WTC11 (cell line): ENCODE results near the gene NXPH4. TPM values are rescaled to one million over a fixed set of nuclear protein-coding genes. Genes with fewer than 3 reads are reported as not detected.

Source experiments
- ATAC-seq: fragments of 200-7000 bp; cut with Tn5 transposase; 2 replicates; pipeline ENCODE4 v1.10.0; 2021; ENCODE audit warnings: mild to moderate bottlenecking, moderate library complexity
- CTCF ChIA-PET: fragments of 300-600 bp; sonication (Branson Sonifier 250); formaldehyde crosslinking; loops from one replicate; lab custom pipeline; 2021; ENCODE audit warnings: antibody characterized with exemption; lab: Charles Lee
- POLR2A ChIA-PET: fragments of 350-600 bp; sonication (Branson Sonifier 250); formaldehyde crosslinking; loops from one replicate; lab custom pipeline; 2021; ENCODE audit warnings: antibody characterized with exemption; lab: Charles Lee
- DNase-seq: peaks from one replicate; pipeline ENCODE4 v3.0.0; 2021; ENCODE audit warnings: low spot score
- H3K27ac Mint-ChIP-seq: 2 replicates; pipeline ENCODE4 v1.8.0; 2021; ENCODE audit warnings: mixed read lengths
- H3K27me3 Mint-ChIP-seq: 2 replicates; pipeline ENCODE4 v1.8.0; 2021; ENCODE audit warnings: low read depth, mild to moderate bottlenecking, moderate library complexity, mixed read lengths
- H3K36me3 Mint-ChIP-seq: 2 replicates; pipeline ENCODE4 v1.8.0; 2021; ENCODE audit warnings: mixed read lengths
- H3K4me1 Mint-ChIP-seq: 2 replicates; pipeline ENCODE4 v1.8.0; 2022; ENCODE audit warnings: mixed read lengths
- H3K4me3 Mint-ChIP-seq: 2 replicates; pipeline ENCODE4 v1.8.0; 2021; ENCODE audit warnings: mild to moderate bottlenecking, moderate library complexity, mixed read lengths
- H3K9me3 Mint-ChIP-seq: 2 replicates; pipeline ENCODE4 v1.8.0; 2021; ENCODE audit warnings: mixed read lengths
- ATF1 ChIP-seq: sonication (generic); formaldehyde crosslinking; IDR thresholded peaks from 2 replicates; pipeline ENCODE4 v1.8.1; 2023; ENCODE audit warnings: mild to moderate bottlenecking, moderate library complexity, missing genetic modification reagents
- ATF3 ChIP-seq: sonication (generic); formaldehyde crosslinking; conservative IDR thresholded peaks from 2 replicates; pipeline ENCODE4 v1.8.1; 2022; ENCODE audit warnings: mild to moderate bottlenecking, missing genetic modification reagents
- ETV6 ChIP-seq: sonication (generic); formaldehyde crosslinking; IDR thresholded peaks from 2 replicates; pipeline ENCODE4 v1.8.1; 2022; ENCODE audit warnings: mild to moderate bottlenecking, missing genetic modification reagents
- JAZF1 ChIP-seq: fragments of 250-450 bp; sonication (Bioruptor Pico); IDR thresholded peaks from 2 replicates; pipeline ENCODE4 v1.9.0; 2021; ENCODE audit warnings: moderate library complexity, mild to moderate bottlenecking, inconsistent platforms
- RORB ChIP-seq: fragments of 250-450 bp; sonication (Bioruptor Pico); IDR thresholded peaks from 2 replicates; pipeline ENCODE4 v1.9.0; 2021; ENCODE audit warnings: mild to moderate bottlenecking
- SMAD3 ChIP-seq: sonication (generic); formaldehyde crosslinking; IDR thresholded peaks from 2 replicates; pipeline ENCODE4 v1.8.0; 2022; ENCODE audit warnings: missing genetic modification reagents, mild to moderate bottlenecking, borderline replicate concordance
- SOX15 ChIP-seq: fragments of 250-450 bp; sonication (Bioruptor Pico); IDR thresholded peaks from 2 replicates; pipeline ENCODE4 v1.9.0; 2021; ENCODE audit warnings: mild to moderate bottlenecking
- USF1 ChIP-seq: sonication (generic); formaldehyde crosslinking; IDR thresholded peaks from 2 replicates; pipeline ENCODE4 v1.8.0; 2022; ENCODE audit warnings: mild to moderate bottlenecking, missing genetic modification reagents
- ZBTB21 ChIP-seq: sonication (generic); formaldehyde crosslinking; IDR thresholded peaks from 2 replicates; pipeline ENCODE4 v1.8.1; 2023; ENCODE audit warnings: mild to moderate bottlenecking, missing genetic modification reagents, borderline replicate concordance
- ZBTB43 ChIP-seq: sonication (generic); formaldehyde crosslinking; IDR thresholded peaks from 2 replicates; pipeline ENCODE4 v1.8.1; 2023; ENCODE audit warnings: mild to moderate bottlenecking, missing genetic modification reagents
- ZNF219 ChIP-seq: sonication (generic); formaldehyde crosslinking; IDR thresholded peaks from 2 replicates; pipeline ENCODE4 v1.8.0; 2023; ENCODE audit warnings: missing genetic modification reagents, mild to moderate bottlenecking, borderline replicate concordance
- ZNF263 ChIP-seq: sonication (generic); formaldehyde crosslinking; IDR thresholded peaks from 2 replicates; pipeline ENCODE4 v1.8.1; 2022; ENCODE audit warnings: low read depth, mild to moderate bottlenecking, moderate library complexity, missing genetic modification reagents
- ZNF317 ChIP-seq: sonication (generic); formaldehyde crosslinking; IDR thresholded peaks from 2 replicates; pipeline ENCODE4 v1.8.1; 2023; ENCODE audit warnings: low read depth, mild to moderate bottlenecking, moderate library complexity, missing genetic modification reagents, borderline replicate concordance
- ZNF512 ChIP-seq: sonication (generic); formaldehyde crosslinking; IDR thresholded peaks from 2 replicates; pipeline ENCODE4 v1.8.1; 2022; ENCODE audit warnings: missing genetic modification reagents, borderline replicate concordance
- total RNA-seq: library from RNA; stranded (reverse); gene quantifications from 3 replicates; pipeline ENCODE4 v1.2.3, GENCODE V29; 2021
- TF ChIP-seq, protein P1 (sequence below): fragments of 250-450 bp; sonication (Bioruptor Pico); IDR thresholded peaks from 2 replicates; pipeline ENCODE4 v1.9.0; 2021; ENCODE audit warnings: moderate library complexity, mild to moderate bottlenecking, inconsistent platforms, borderline replicate concordance
- TF ChIP-seq, protein P2 (sequence below): fragments of 250-450 bp; sonication (Bioruptor Pico); IDR thresholded peaks from 2 replicates; pipeline ENCODE4 v1.8.0; 2021; ENCODE audit warnings: mild to moderate bottlenecking
- TF ChIP-seq, protein P3 (sequence below): sonication (generic); formaldehyde crosslinking; IDR thresholded peaks from 2 replicates; pipeline ENCODE4 v1.8.1; 2022; ENCODE audit warnings: low read depth, missing genetic modification reagents, borderline replicate concordance

Gene NXPH4
- total RNA-seq, 1 experiment from 2014 or later = 4.9 TPM

- ChIA-PET CTCF (interaction anchor here (0.6 to 3.4 kb wide), 23 partner anchors 9 to 227 kb away, joined by 3 to 56 read pairs (median 5); partner anchors contain the start of genes GLI1, INHBE, LRP1 and STAC3), POLR2A (interaction anchor here (0.6 to 1.1 kb wide), 4 partner anchors 12 to 191 kb away, joined by 3 to 5 read pairs (median 5); no protein-coding TSS in a partner anchor)
- Mint-ChIP-seq H3K36me3 (peaks cover 15% of the 10 kb centered on the region), H3K4me3 (no peak overlapping the region), H3K4me1 (peaks cover 12% of the 10 kb centered on the region), H3K27ac (no peak overlapping the region), H3K9me3 (no peaks in the 10 kb centered on the region), H3K27me3 (no peaks in the 10 kb centered on the region)
- TF ChIP-seq ZNF317 (CRISPR knock-in tag) (no peak), ZNF263 (CRISPR knock-in tag) (peak; percentile 83; the same call in 1 of the 2 replicates)
- ATAC-seq = peak; percentile 73
- DNase-seq = no peak
These were observed 44.9 kb downstream of the NXPH4 start for GRCh38 chr12:57261428-57261865.

DNA sequence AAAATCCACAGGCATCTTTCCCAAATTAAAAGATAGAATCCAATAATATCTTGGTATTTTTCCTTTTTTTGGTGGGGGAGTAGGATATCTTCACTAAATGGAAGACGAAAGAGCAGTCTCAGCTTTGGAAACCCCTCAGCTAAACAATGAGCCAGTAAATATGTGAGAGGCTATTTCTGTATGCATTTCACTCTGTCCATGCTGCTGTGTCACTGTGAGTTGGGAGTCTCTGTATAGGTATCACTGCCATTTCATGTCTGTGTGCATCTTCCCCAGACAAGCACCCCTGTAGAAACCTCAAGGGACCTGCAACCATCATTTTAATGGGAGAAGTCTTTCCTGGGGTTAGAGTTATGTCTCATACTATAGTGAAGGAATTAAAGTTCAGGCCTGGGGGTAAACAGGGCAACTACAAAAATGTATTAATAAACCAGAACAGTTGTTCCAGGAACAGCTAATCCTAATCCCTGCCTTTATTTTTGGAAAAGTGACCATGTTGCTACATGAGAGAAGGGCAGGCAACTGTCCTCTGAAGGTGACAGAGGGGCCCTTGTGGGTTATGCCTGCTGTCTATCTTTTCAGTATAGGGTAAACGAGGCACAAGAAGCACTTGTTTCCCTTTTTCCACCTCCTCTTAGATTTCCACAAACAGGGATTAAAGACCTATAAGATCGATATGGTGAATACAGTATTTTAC lies 45.7 kb downstream of the NXPH4 start:
- ChIA-PET POLR2A (interaction anchor here (1.1 kb wide), 1 partner anchor 190 kb away, joined by 5 read pairs; no protein-coding TSS in a partner anchor), CTCF (interaction anchor here (0.6 to 4.6 kb wide), 17 partner anchors 8 to 214 kb away, joined by 3 to 56 read pairs (median 15); partner anchors contain the start of genes GLI1, INHBE and STAC3)
- Mint-ChIP-seq H3K4me3 (no peak overlapping the region), H3K27me3 (no peaks in the 10 kb centered on the region), H3K27ac (no peak overlapping the region), H3K4me1 (peaks cover 12% of the 10 kb centered on the region), H3K9me3 (no peaks in the 10 kb centered on the region), H3K36me3 (peaks cover 19% of the 10 kb centered on the region)
- no peak for DNase-seq
- TF ChIP-seq SMAD3 (CRISPR knock-in tag) = no peak
- no peak for TF ChIP-seq ETV6 (CRISPR knock-in tag)
- no peak for TF ChIP-seq JAZF1
- TF ChIP-seq ZNF219 = no peak
- TF ChIP-seq, protein P1, sequence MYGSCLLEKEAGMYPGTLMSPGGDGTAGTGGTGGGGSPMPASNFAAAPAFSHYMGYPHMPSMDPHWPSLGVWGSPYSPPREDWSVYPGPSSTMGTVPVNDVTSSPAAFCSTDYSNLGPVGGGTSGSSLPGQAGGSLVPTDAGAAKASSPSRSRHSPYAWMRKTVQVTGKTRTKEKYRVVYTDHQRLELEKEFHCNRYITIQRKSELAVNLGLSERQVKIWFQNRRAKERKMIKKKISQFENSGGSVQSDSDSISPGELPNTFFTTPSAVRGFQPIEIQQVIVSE = no peak
- TF ChIP-seq ATF3 (CRISPR knock-in tag) = no peak
- TF ChIP-seq ZBTB21 (CRISPR knock-in tag) = no peak
- TF ChIP-seq, protein P2, sequence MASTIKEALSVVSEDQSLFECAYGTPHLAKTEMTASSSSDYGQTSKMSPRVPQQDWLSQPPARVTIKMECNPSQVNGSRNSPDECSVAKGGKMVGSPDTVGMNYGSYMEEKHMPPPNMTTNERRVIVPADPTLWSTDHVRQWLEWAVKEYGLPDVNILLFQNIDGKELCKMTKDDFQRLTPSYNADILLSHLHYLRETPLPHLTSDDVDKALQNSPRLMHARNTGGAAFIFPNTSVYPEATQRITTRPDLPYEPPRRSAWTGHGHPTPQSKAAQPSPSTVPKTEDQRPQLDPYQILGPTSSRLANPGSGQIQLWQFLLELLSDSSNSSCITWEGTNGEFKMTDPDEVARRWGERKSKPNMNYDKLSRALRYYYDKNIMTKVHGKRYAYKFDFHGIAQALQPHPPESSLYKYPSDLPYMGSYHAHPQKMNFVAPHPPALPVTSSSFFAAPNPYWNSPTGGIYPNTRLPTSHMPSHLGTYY = no peak
- no peak for TF ChIP-seq SOX15
- no peak for TF ChIP-seq RORB
- TF ChIP-seq ZNF512 = no peak
- TF ChIP-seq ATF1 (CRISPR knock-in tag) = no peak
- TF ChIP-seq, protein P3, sequence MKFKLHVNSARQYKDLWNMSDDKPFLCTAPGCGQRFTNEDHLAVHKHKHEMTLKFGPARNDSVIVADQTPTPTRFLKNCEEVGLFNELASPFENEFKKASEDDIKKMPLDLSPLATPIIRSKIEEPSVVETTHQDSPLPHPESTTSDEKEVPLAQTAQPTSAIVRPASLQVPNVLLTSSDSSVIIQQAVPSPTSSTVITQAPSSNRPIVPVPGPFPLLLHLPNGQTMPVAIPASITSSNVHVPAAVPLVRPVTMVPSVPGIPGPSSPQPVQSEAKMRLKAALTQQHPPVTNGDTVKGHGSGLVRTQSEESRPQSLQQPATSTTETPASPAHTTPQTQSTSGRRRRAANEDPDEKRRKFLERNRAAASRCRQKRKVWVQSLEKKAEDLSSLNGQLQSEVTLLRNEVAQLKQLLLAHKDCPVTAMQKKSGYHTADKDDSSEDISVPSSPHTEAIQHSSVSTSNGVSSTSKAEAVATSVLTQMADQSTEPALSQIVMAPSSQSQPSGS (CRISPR knock-in tag) = no peak
- no peak for ATAC-seq

- CTCF ChIA-PET = interaction anchor here (0.9 to 4.6 kb wide), 5 partner anchors 12 to 190 kb away, joined by 3 to 22 read pairs (median 3); partner anchors contain the start of gene STAC3
These were observed 46.5 kb downstream of the NXPH4 start for GRCh38 chr12:57263096-57263495.

More at GRCh38 chr12:57263096-57263495, 46.5 kb downstream of the NXPH4 start:
- TF ChIP-seq USF1 (CRISPR knock-in tag) (no peak), ZBTB43 (no peak)
- POLR2A ChIA-PET = no interaction called here
- ATAC-seq = no peak
- Mint-ChIP-seq H3K9me3 (no peaks in the 10 kb centered on the region), H3K4me3 (no peak overlapping the region), H3K4me1 (peaks cover 12% of the 10 kb centered on the region), H3K27me3 (no peaks in the 10 kb centered on the region), H3K27ac (no peak overlapping the region), H3K36me3 (peaks cover 17% of the 10 kb centered on the region)
- DNase-seq = no peak
